Liver (tissue), 9 donors: ENCODE measurements around the gene SRRM2. TPM values are rescaled to one million over a fixed set of nuclear protein-coding genes. Genes with fewer than 3 reads are reported as not detected.

Source experiments
- DNase-seq: peaks from one replicate; pipeline ENCODE4 v3.0.0-alpha.2; 2017; ENCODE audit warnings: low spot score
- H3K27ac ChIP-seq, 2 donors: one replicate each; pipeline ENCODE4 v1.7.0; 2013; ENCODE audit warnings: inconsistent platforms in 2 of 2, low read length in 2 of 2, control low read depth in 1 of 2, low read depth in 1 of 2, mild to moderate bottlenecking in 1 of 2
- H3K27me3 ChIP-seq, 4 donors: one replicate each; pipeline versions ENCODE4 v1.6.1 to v1.7.0; 2013; ENCODE audit warnings: low read length in 3 of 4, inconsistent platforms in 1 of 4, mild to moderate bottlenecking in 1 of 4, moderate library complexity in 1 of 4; ENCODE audit not compliant: control insufficient read depth in 4 of 4, insufficient read depth in 4 of 4
- H3K36me3 ChIP-seq, 4 donors: one replicate each; pipeline versions ENCODE4 v1.6.1 to v1.7.0; 2013; ENCODE audit warnings: low read length in 3 of 4, mild to moderate bottlenecking in 3 of 4, low read depth in 1 of 4, moderate library complexity in 1 of 4; ENCODE audit not compliant: control insufficient read depth in 4 of 4, insufficient read depth in 3 of 4
- H3K4me1 ChIP-seq, 4 donors: one replicate each; pipeline versions ENCODE4 v1.6.1 to v1.7.0; 2013; ENCODE audit warnings: low read length in 3 of 4, mild to moderate bottlenecking in 3 of 4, moderate library complexity in 1 of 4; ENCODE audit not compliant: control insufficient read depth in 4 of 4, insufficient read depth in 4 of 4
- H3K4me3 ChIP-seq, 3 donors: one replicate each; pipeline versions ENCODE4 v1.6.1 to v1.7.0; 2013; ENCODE audit warnings: low read length in 3 of 3, control low read depth in 1 of 3, low read depth in 1 of 3, mild to moderate bottlenecking in 1 of 3
- H3K9ac ChIP-seq, 2 donors: one replicate each; pipeline ENCODE4 v1.7.0; 2013; ENCODE audit warnings: low read length in 2 of 2, mild to moderate bottlenecking in 2 of 2, moderate library complexity in 2 of 2, control low read depth in 1 of 2, low read depth in 1 of 2
- H3K9me3 ChIP-seq, 4 donors: one replicate each; pipeline versions ENCODE4 v1.6.1 to v1.7.0; 2013; ENCODE audit warnings: low read length in 3 of 4; ENCODE audit not compliant: control insufficient read depth in 4 of 4
- ATF3 ChIP-seq: IDR thresholded peaks from 2 replicates; pipeline ENCODE4 v1.6.1; 2016; ENCODE audit warnings: antibody characterized with exemption
- CTCF ChIP-seq: fragments of 150-350 bp; IDR thresholded peaks from 2 replicates; pipeline ENCODE4 v1.5.1; 2017; ENCODE audit warnings: improper control_type of control experiment, low read depth, low read length; ENCODE audit not compliant: missing input control
- EGR1 ChIP-seq, 2 donors: IDR thresholded peaks; 2 replicates each; pipeline ENCODE4 v1.6.1; 2016 to 2018; ENCODE audit warnings: antibody characterized with exemption in 2 of 2, low read depth in 2 of 2
- FOXA1 ChIP-seq: IDR thresholded peaks from 2 replicates; pipeline ENCODE4 v1.6.1; 2016; ENCODE audit warnings: antibody characterized with exemption
- GABPA ChIP-seq, 2 donors: IDR thresholded peaks in 1 of 2; conservative IDR thresholded peaks in 1 of 2; 2 replicates each; pipeline ENCODE4 v1.6.1; 2016; ENCODE audit warnings: antibody characterized with exemption in 2 of 2, mild to moderate bottlenecking in 1 of 2, moderate library complexity in 1 of 2
- HNF4A ChIP-seq, 2 donors: conservative IDR thresholded peaks; 2 replicates each; pipeline ENCODE4 v1.6.1; 2016; ENCODE audit warnings: antibody characterized with exemption in 2 of 2, mild to moderate bottlenecking in 2 of 2
- HNF4G ChIP-seq: IDR thresholded peaks from 2 replicates; pipeline ENCODE4 v1.6.1; 2016; ENCODE audit warnings: antibody characterized with exemption
- JUND ChIP-seq, 2 donors: IDR thresholded peaks; 2 replicates each; pipeline ENCODE4 v1.6.1; 2016; ENCODE audit warnings: antibody characterized with exemption in 2 of 2
- MAX ChIP-seq: IDR thresholded peaks from 2 replicates; pipeline ENCODE4 v1.6.1; 2016; ENCODE audit warnings: antibody characterized with exemption
- RAD21 ChIP-seq, 2 donors: IDR thresholded peaks; 2 replicates each; pipeline ENCODE4 v1.6.1; 2016; ENCODE audit warnings: antibody characterized with exemption in 2 of 2, mild to moderate bottlenecking in 2 of 2
- REST ChIP-seq: IDR thresholded peaks from 2 replicates; pipeline ENCODE4 v1.6.1; 2016; ENCODE audit warnings: antibody characterized with exemption, mild to moderate bottlenecking
- RXRA ChIP-seq, 2 donors: IDR thresholded peaks; 2 replicates each; pipeline ENCODE4 v1.6.1; 2017 to 2018; ENCODE audit warnings: antibody characterized with exemption in 2 of 2, mild to moderate bottlenecking in 1 of 2
- SP1 ChIP-seq: IDR thresholded peaks from 2 replicates; pipeline ENCODE4 v1.6.1; 2018; ENCODE audit warnings: antibody characterized with exemption, mild to moderate bottlenecking
- YY1 ChIP-seq: IDR thresholded peaks from 2 replicates; pipeline ENCODE4 v1.6.1; 2016; ENCODE audit warnings: antibody characterized with exemption, mild to moderate bottlenecking
- ZBTB33 ChIP-seq: IDR thresholded peaks from 2 replicates; pipeline ENCODE4 v1.6.1; 2016; ENCODE audit warnings: antibody characterized with exemption
- WGBS: extraction: QIAGEN DNeasy Blood & Tissue Kit; methylation state at CpG from one replicate; pipeline ENCODE4 v1.1.7; 2013; 5-methylcytosine and 5-hydroxymethylcytosine counted together
- polyA plus RNA-seq, 2 donors: library from polyadenylated mRNA; stranded (reverse) in 1 of 2; unstranded in 1 of 2; fragments of 200-250 nt in 1 of 2; fragments of >200 nt in 1 of 2; fragmentation: Nextera tagmentation in 1 of 2; extraction: Ambion mirVana in 1 of 2; gene quantifications; one replicate each; pipeline versions ENCODE4 v1.2.1 to v1.2.3, GENCODE V29; 2013 to 2015
- total RNA-seq, 2 donors: library from RNA; depleted of rRNA; stranded (reverse); fragments of >200 nt; gene quantifications; one replicate each; pipeline ENCODE4 v1.2.3, GENCODE V29; 2014
- donor health status: healthy.
- donor health status: healthy.
- donor health status: healthy.
- donor health status: healthy.
- donor health status: healthy.

SRRM2 gene
- total and polyA plus RNA-seq, 4 donors, result 84.8 to 199 (median 133) TPM

GRCh38 chr16:2787406-2787805 is 35.0 kb downstream of the SRRM2 start, which contains the start of gene PRSS33 (continued):
- TF ChIP-seq ZBTB33 (no peak), SP1 (no peak), HNF4G (no peak)

GRCh38 chr16:2787961-2788360 is 35.5 kb downstream of the SRRM2 start:
- 43% methylated on average over 7 of the region's 7 CpGs for WGBS

GRCh38 chr16:2790631-2791030 is 38.2 kb downstream of the SRRM2 start:
- H3K27ac ChIP-seq, result no peak overlapping the region
- H3K9ac ChIP-seq, result no peak overlapping the region
- H3K9me3 ChIP-seq, result no peaks in the 10 kb centered on the region
- 77% methylated on average over 5 of the region's 5 CpGs for WGBS
- no peak for DNase-seq
- TF ChIP-seq CTCF (no peak), EGR1 (IDR thresholded peaks at IDR 0.05; ENCODE audit: low read depth in 2 of 2) (no peak), RXRA (IDR thresholded peaks at IDR 0.05) (no peak), YY1 (no peak), REST (no peak), GABPA (IDR thresholded peaks at IDR 0.05 in 1 of 2, conservative IDR thresholded peaks at IDR 0.05 in 1 of 2) (no peak), RAD21 (IDR thresholded peaks at IDR 0.05) (no peak)
- peaks cover 0 to 4% (median under 1%) of the 10 kb centered on the region in 4 donors for H3K4me1 ChIP-seq
- H3K4me3 ChIP-seq, result no peak overlapping the region
- H3K27me3 ChIP-seq, result peaks cover 0 to 6% (median 3%) of the 10 kb centered on the region in 4 donors
- H3K36me3 ChIP-seq, result no peaks in the 10 kb centered on the region

More at GRCh38 chr16:2787961-2788360, 35.5 kb downstream of the SRRM2 start:
- peaks cover 0 to 10% (median 4%) of the 10 kb centered on the region in 4 donors for H3K4me1 ChIP-seq
- no peak overlapping the region for H3K4me3 ChIP-seq
- no peaks in the 10 kb centered on the region for H3K36me3 ChIP-seq
- no peak overlapping the region for H3K27ac ChIP-seq
- H3K27me3 ChIP-seq, result peaks cover 0 to 5% (median 3%) of the 10 kb centered on the region in 4 donors
- DNase-seq, result no peak
- no peaks in the 10 kb centered on the region for H3K9me3 ChIP-seq
- H3K9ac ChIP-seq, result no peak overlapping the region
- TF ChIP-seq SP1 (no peak), JUND (IDR thresholded peaks at IDR 0.05) (no peak), CTCF (no peak), RXRA (IDR thresholded peaks at IDR 0.05) (no peak), MAX (no peak), FOXA1 (no peak), HNF4A (conservative IDR thresholded peaks at IDR 0.05) (no peak), ATF3 (no peak)
